Upper lobe of right lung (tissue), 1 donor: Measurements from ENCODE around the gene TRIM50. TPM values are rescaled to one million over a fixed set of nuclear protein-coding genes. Genes with fewer than 3 reads are reported as not detected.
A peak's percentile ranks its signal among the peaks of the same experiment; 100 is the strongest.
"Not testable (repeated sequence)": the region's sequence is repeated elsewhere in the genome, so short reads cannot be mapped to it uniquely, and the experiment has no call there.

ENCODE experiments used
- ATAC-seq: fragments of 200-7000 bp; cut with Tn5 transposase; one replicate; pipeline ENCODE4 v1.9.1; 2020; ENCODE audit warnings: mild to moderate bottlenecking, moderate library complexity
- DNase-seq: peaks from one replicate; pipeline ENCODE4 v3.0.0-alpha.2; 2020
- H3K27ac ChIP-seq: fragments of 200-600 bp; one replicate; pipeline ENCODE4 v1.8.0; 2022
- H3K27me3 ChIP-seq: fragments of 200-600 bp; one replicate; pipeline ENCODE4 v1.8.0; 2022; ENCODE audit warnings: mild to moderate bottlenecking
- H3K36me3 ChIP-seq: fragments of 200-600 bp; one replicate; pipeline ENCODE4 v1.8.0; 2022
- H3K4me1 ChIP-seq: fragments of 200-600 bp; one replicate; pipeline ENCODE4 v1.8.0; 2022
- H3K4me3 ChIP-seq: fragments of 200-600 bp; one replicate; pipeline ENCODE4 v1.8.0; 2022; ENCODE audit warnings: mild to moderate bottlenecking
- H3K9me3 ChIP-seq: fragments of 200-600 bp; one replicate; pipeline ENCODE4 v1.8.0; 2022
- CTCF ChIP-seq: fragments of 200-600 bp; IDR thresholded peaks from one replicate; pipeline ENCODE4 v1.8.0; 2022; ENCODE audit warnings: antibody characterized with exemption
- intact Hi-C: fragments of 100-400 bp; cut with DNase I; formaldehyde crosslinking; loops from one replicate; pipeline ENCODE4 v1.11.0; 2022
- long read RNA-seq: library from polyadenylated mRNA; unstranded; transcript quantifications from one replicate; pipeline ENCODE4 v2.0.0, GENCODE V29; 2021
- total RNA-seq: library from RNA; stranded (reverse); fragmentation: NEBNext Ultra II Directional; extraction: Animal tissue kit (Norgen Biotek cat#: 25700); gene quantifications from one replicate; pipeline ENCODE4 v1.2.1, GENCODE V29; 2021
- donor health status: DM: no; HTN: yes; CAD: no; lungs with severe emphysema.

TRIM50 gene
- 0.20 TPM for total RNA-seq
- long read RNA-seq, partial matches to known transcripts, result 0 of 1 reads
- long read RNA-seq, other reads (novel, unspliced or antisense), result 1 of 1 reads

- H3K4me1 ChIP-seq, DNase-seq, H3K9me3 ChIP-seq, H3K27me3 ChIP-seq, H3K27ac ChIP-seq, H3K36me3 ChIP-seq, H3K4me3 ChIP-seq, ATAC-seq, intact Hi-C loops: not testable (repeated sequence)
These were observed at the start of gene TRIM50, which contains the start of gene FKBP6 for GRCh38 chr7:73327922-73328321. TSS of gene TRIM50 (minus strand) at chr7:73328082. CDS start at chr7:73324787, 3,295 bp downstream. TSS of gene FKBP6 (plus strand) at chr7:73328161. CDS start at chr7:73328429, 268 bp downstream.

GRCh38 chr7:73376671-73377412 is 49.0 kb upstream of the TRIM50 start:
- ATAC-seq (peak; percentile 15), DNase-seq (no peak)
- H3K4me1 ChIP-seq, result no peaks in the 10 kb centered on the region
- H3K9me3 ChIP-seq, result no peaks in the 10 kb centered on the region
- intact Hi-C loops, result no loop called here
- H3K36me3 ChIP-seq, result no peaks in the 10 kb centered on the region
- no peak for TF ChIP-seq CTCF
- H3K27ac ChIP-seq, result no peak overlapping the region
- no peak overlapping the region for H3K4me3 ChIP-seq
- H3K27me3 ChIP-seq, result peaks cover 17% of the 10 kb centered on the region

- H3K27ac ChIP-seq, intact Hi-C loops, DNase-seq, H3K36me3 ChIP-seq, H3K4me3 ChIP-seq, ATAC-seq, H3K9me3 ChIP-seq, H3K4me1 ChIP-seq: not testable (repeated sequence)
- peaks cover 17% of the 10 kb centered on the region for H3K27me3 ChIP-seq
These were observed 48.4 kb upstream of the TRIM50 start for GRCh38 chr7:73376262-73376661.

GRCh38 chr7:73373741-73374140 is 45.9 kb upstream of the TRIM50 start:
- no peaks in the 10 kb centered on the region for H3K9me3 ChIP-seq
- no peaks in the 10 kb centered on the region for H3K36me3 ChIP-seq
- ATAC-seq, result no peak
- intact Hi-C loops, result no loop called here
- no peak overlapping the region for H3K27ac ChIP-seq
- peaks cover 8% of the 10 kb centered on the region for H3K27me3 ChIP-seq
- H3K4me3 ChIP-seq, result no peak overlapping the region
- no peak for DNase-seq
- TF ChIP-seq CTCF, result no peak
- H3K4me1 ChIP-seq, result no peaks in the 10 kb centered on the region

- no peaks in the 10 kb centered on the region for H3K9me3 ChIP-seq
- no peak for TF ChIP-seq CTCF
- no peaks in the 10 kb centered on the region for H3K36me3 ChIP-seq
- ATAC-seq (no peak), DNase-seq (no peak)
- intact Hi-C loops, result no loop called here
- no peak overlapping the region for H3K4me3 ChIP-seq
- H3K27me3 ChIP-seq, result no peaks in the 10 kb centered on the region
- no peak overlapping the region for H3K27ac ChIP-seq
- H3K4me1 ChIP-seq, result no peaks in the 10 kb centered on the region
These were observed 41.7 kb upstream of the TRIM50 start for GRCh38 chr7:73369622-73370021.

GRCh38 chr7:73369009-73369408 is 41.1 kb upstream of the TRIM50 start:
- intact Hi-C loops, result no loop called here
- TF ChIP-seq CTCF, result no peak
- Histone ChIP-seq H3K9me3 (no peaks in the 10 kb centered on the region), H3K27ac (no peak overlapping the region), H3K27me3 (no peaks in the 10 kb centered on the region), H3K4me1 (no peaks in the 10 kb centered on the region), H3K36me3 (no peaks in the 10 kb centered on the region), H3K4me3 (no peak overlapping the region)
- ATAC-seq (no peak), DNase-seq (no peak)
